Activated CD4-positive, alpha-beta T cell treated with anti-CD3 and anti-CD28 coated beads for 1 hour (primary cell): Measurements from ENCODE around the gene UBAC2.
"Not testable (repeated sequence)": the region's sequence is repeated elsewhere in the genome, so short reads cannot be mapped to it uniquely, and the experiment has no call there.

Experiments
- DNase-seq: peaks from one replicate; pipeline ENCODE4 v3.0.0-alpha.2; 2020

The UBAC2 gene

GRCh38 chr13:99215184-99215830 is 14.7 kb downstream of the UBAC2 start:
- DNase-seq, result peak; percentile 44

- DNase-seq, result no peak
Observed at GRCh38 chr13:99217461-99218110, 16.9 kb downstream of the UBAC2 start.

- no peak for DNase-seq
Observed at GRCh38 chr13:99218126-99218525, 17.5 kb downstream of the UBAC2 start.

GRCh38 chr13:99218545-99218944 is 17.9 kb downstream of the UBAC2 start:
- no peak for DNase-seq

- peak; percentile 47 for DNase-seq
Observed at GRCh38 chr13:99218969-99219368, 18.3 kb downstream of the UBAC2 start.

- DNase-seq, result no peak
Observed at GRCh38 chr13:99220199-99220935, 19.7 kb downstream of the UBAC2 start.

- DNase-seq, result no peak
Observed at GRCh38 chr13:99221567-99222239, 21.0 kb downstream of the UBAC2 start.

- no peak for DNase-seq
Observed at GRCh38 chr13:99223587-99223986, 22.9 kb downstream of the UBAC2 start.

- no peak for DNase-seq
Observed at GRCh38 chr13:99224021-99224420, 23.4 kb downstream of the UBAC2 start.

GRCh38 chr13:99225078-99225477 is 24.4 kb downstream of the UBAC2 start:
- DNase-seq, result no peak

- DNase-seq, result no peak
Observed at GRCh38 chr13:99226513-99226912, 25.9 kb downstream of the UBAC2 start.

GRCh38 chr13:99227331-99227900 is 26.8 kb downstream of the UBAC2 start:
- DNase-seq, result no peak

GRCh38 chr13:99227909-99228688 is 27.4 kb downstream of the UBAC2 start:
- no peak for DNase-seq

- no peak for DNase-seq
Observed at GRCh38 chr13:99228737-99229691, 28.4 kb downstream of the UBAC2 start.

GRCh38 chr13:99230588-99230987 is 29.9 kb downstream of the UBAC2 start:
- not testable (repeated sequence) for DNase-seq

- DNase-seq, result no peak
Observed at GRCh38 chr13:99230991-99231390, 30.3 kb downstream of the UBAC2 start.

GRCh38 chr13:99231721-99232120 is 31.1 kb downstream of the UBAC2 start:
- no peak for DNase-seq

- no peak for DNase-seq
Observed at GRCh38 chr13:99237981-99238662, 37.5 kb downstream of the UBAC2 start.

- no peak for DNase-seq
Observed at GRCh38 chr13:99246100-99246499, 45.4 kb downstream of the UBAC2 start.

- DNase-seq, result not testable (repeated sequence)
Observed at GRCh38 chr13:99249178-99249577, 48.5 kb downstream of the UBAC2 start.
